GM12873 (cell line): ENCODE results near the gene CRB1.

Experiments used
- TF ChIP-seq, protein P1 (sequence below): IDR thresholded peaks from 2 replicates; pipeline ENCODE4 v1.5.1; 2012; ENCODE audit warnings: low read depth, mild to moderate bottlenecking, moderate library complexity, low read length, control low read depth; ENCODE audit not compliant: insufficient read depth; ENCODE audit errors: missing control alignments

The CRB1 gene

GRCh38 chr1:197268012-197268411 lies at the start of gene CRB1:
TSS of gene CRB1 (plus strand) at chr1:197268252. CDS start at chr1:197268413, 161 bp downstream.
- TF ChIP-seq, protein P1, sequence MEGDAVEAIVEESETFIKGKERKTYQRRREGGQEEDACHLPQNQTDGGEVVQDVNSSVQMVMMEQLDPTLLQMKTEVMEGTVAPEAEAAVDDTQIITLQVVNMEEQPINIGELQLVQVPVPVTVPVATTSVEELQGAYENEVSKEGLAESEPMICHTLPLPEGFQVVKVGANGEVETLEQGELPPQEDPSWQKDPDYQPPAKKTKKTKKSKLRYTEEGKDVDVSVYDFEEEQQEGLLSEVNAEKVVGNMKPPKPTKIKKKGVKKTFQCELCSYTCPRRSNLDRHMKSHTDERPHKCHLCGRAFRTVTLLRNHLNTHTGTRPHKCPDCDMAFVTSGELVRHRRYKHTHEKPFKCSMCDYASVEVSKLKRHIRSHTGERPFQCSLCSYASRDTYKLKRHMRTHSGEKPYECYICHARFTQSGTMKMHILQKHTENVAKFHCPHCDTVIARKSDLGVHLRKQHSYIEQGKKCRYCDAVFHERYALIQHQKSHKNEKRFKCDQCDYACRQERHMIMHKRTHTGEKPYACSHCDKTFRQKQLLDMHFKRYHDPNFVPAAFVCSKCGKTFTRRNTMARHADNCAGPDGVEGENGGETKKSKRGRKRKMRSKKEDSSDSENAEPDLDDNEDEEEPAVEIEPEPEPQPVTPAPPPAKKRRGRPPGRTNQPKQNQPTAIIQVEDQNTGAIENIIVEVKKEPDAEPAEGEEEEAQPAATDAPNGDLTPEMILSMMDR: no peak

DNA sequence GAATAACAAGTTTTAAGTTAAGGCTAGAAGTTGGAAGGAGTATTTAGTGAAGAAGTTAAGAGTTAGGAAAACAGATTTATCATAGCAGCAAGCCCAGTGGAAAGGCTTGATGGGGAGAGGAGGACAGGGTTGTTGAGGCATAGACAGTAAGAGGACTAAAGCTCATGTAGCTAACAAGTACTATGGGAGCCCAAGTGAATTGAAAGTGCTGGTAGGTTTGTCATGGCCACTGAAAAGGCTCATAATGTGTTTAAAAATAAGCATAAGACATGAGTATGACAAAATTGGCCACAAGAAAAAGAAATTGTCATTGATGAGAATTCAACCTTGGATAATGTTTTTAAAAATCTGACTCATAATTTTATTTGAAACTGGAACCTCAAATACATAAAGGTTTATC lies 49.2 kb upstream of the CRB1 start:
- TF ChIP-seq, protein P1: no peak

DNA sequence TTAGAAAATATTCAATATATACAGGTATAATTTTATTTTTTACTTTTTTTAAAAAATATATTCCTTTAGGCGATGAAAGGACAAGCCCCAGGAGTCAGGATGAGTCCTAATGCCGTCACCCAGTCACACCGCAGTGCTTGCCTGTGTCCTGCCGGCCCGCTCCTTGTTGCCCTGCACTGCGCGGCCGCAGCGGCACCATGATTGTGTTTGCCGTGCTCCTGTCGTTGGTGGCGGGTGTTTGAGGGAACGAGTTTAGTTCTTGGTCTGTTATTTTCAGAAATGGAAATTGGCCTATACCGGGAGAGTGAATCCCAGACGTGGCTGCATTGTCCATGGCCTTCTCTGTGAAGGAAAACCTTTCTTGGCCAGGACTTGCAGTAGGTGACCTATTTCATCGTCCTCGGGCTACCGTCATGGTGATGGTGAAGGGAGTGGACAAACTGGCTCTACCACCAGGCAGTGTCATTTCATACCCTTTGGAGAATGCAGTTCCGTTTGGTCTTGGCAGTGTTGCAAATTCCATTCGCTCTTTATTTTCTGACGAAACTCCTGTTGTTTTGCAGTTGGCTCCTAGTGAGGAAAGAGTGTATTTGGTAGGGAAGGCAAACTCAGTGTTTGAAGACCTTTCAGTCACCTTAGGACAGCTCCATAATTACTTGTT lies 45.9 kb upstream of the CRB1 start:
- TF ChIP-seq, protein P1: no peak

DNA sequence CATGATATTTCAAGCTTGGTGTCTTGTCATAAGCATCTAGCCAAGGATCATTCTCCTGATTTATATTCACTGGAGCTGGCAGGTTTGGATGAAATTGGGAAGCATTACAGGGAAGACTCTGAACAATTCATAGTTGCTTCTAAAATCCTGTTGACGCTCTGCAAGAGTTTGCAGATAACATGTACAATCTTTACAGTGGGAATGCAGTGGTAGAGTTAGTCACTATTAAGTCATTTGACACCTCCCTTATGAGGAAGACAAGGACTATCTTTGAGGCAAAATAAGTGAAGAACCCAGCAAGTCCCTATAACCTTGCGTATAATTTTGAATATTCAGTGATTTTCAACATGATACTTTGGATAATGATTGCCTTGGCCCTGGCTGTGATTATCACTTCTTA lies 45.3 kb upstream of the CRB1 start:
- TF ChIP-seq, protein P1: no peak

GRCh38 chr1:197224160-197224559 lies 43.9 kb upstream of the CRB1 start:
- TF ChIP-seq, protein P1: no peak

- TF ChIP-seq, protein P1: no peak
Measured at GRCh38 chr1:197225611-197226010, 42.4 kb upstream of the CRB1 start.

GRCh38 chr1:197234581-197234980 lies 33.5 kb upstream of the CRB1 start:
- TF ChIP-seq, protein P1: no peak
